Measurements from ENCODE around the gene TRPM4.

TRPM4 gene

GRCh38 chr19:49243726-49244125 is 86.1 kb downstream of the TRPM4 start:
- DNase-seq, result no peak

GRCh38 chr19:49244256-49244655 is 86.7 kb downstream of the TRPM4 start:
- DNase-seq, result no peak

GRCh38 chr19:49247676-49248075 is 90.1 kb downstream of the TRPM4 start:
- DNase-seq, result no peak

GRCh38 chr19:49249933-49250332 is 92.3 kb downstream of the TRPM4 start:
- no peak for DNase-seq

GRCh38 chr19:49255674-49256073 is 98.1 kb downstream of the TRPM4 start:
- DNase-seq, result no peak

- no peak for DNase-seq
Observed at GRCh38 chr19:49256691-49257090, 99.1 kb downstream of the TRPM4 start.
